Measurements from ENCODE around the gene HSPA12A.

DNA sequence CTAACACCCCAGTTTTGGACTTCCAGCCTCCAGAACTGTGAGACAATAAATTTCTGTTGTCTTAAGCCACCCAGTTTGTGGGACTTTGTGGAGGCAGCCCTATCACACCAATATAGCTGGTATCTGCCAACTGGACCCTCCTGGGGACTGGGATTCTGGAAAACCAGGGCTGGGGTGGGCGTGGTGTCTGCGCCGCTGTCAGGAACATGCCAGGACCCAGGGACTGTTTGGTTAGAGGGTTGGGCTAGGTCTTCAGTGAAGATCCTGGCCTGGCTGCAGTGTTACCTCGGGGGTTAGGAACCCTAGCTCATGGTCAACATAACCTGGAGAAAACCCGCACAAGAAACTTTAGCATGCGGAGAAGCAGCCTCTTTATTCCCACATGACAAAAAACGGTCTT lies 79.0 kb downstream of the HSPA12A start:
- TF ChIP-seq POLR2AphosphoS5 (IDR thresholded peaks at IDR 0.05; ENCODE audit: low read depth, low read length) (no peak), POU2F2 (IDR thresholded peaks at IDR 0.05; ENCODE audit: low read depth, low read length) (no peak), POLR2A (IDR thresholded peaks at IDR 0.05; ENCODE audit: low read depth, low read length) (no peak), TAF1 (IDR thresholded peaks at IDR 0.05; ENCODE audit: low read depth, low read length) (no peak), SPI1 (IDR thresholded peaks at IDR 0.05; ENCODE audit: low read depth, low read length) (no peak), PAX5 (IDR thresholded peaks at IDR 0.05; ENCODE audit: insufficient read depth, low read length, severe bottlenecking) (no peak)
